OCI-LY3 (cell line): ENCODE measurements around the gene HSD11B1.

Experiments used
- CTCF ChIP-seq: fragments of 200-600, 300-600 bp; sonication (generic); IDR thresholded peaks from 2 replicates; pipeline ENCODE4 v1.5.1; 2014; ENCODE audit warnings: antibody characterized with exemption, low read length, low read depth
- EZH2phosphoT487 ChIP-seq: fragments of 200-600 bp; shearing (Covaris generic); IDR thresholded peaks from 2 replicates; pipeline ENCODE4 v1.6.1; 2018; ENCODE audit warnings: antibody characterized with exemption, mixed run types, low read depth

GRCh38 chr1:209657140-209657879, 47.3 kb upstream of the HSD11B1 start:
- TF ChIP-seq EZH2phosphoT487 (no peak), CTCF (no peak)
